SK-N-SH treated with all-trans-retinoic acid at 6 μM for 48 hours (cell line): Measurements from ENCODE around the gene ATP8B3.

ENCODE experiments used
- BACH2 ChIP-seq: fragments of 250-450 bp; sonication (Bioruptor Pico); IDR thresholded peaks from 2 replicates; pipeline ENCODE4 v1.9.0; 2021; ENCODE audit warnings: mild to moderate bottlenecking, borderline replicate concordance
- CREB5 ChIP-seq: fragments of 250-450 bp; sonication (Bioruptor Pico); IDR thresholded peaks from 2 replicates; pipeline ENCODE4 v1.5.1; 2020; ENCODE audit warnings: low read depth, mild to moderate bottlenecking, moderate library complexity
- CSDC2 ChIP-seq: fragments of 250-450 bp; sonication (Bioruptor Pico); IDR thresholded peaks from 2 replicates; pipeline ENCODE4 v1.5.0; 2020; ENCODE audit warnings: mild to moderate bottlenecking, moderate library complexity
- OSR1 ChIP-seq: fragments of 250-450 bp; sonication (Bioruptor Pico); IDR thresholded peaks from 2 replicates; pipeline ENCODE4 v1.8.0; 2022; ENCODE audit warnings: moderate library complexity, mild to moderate bottlenecking, inconsistent platforms
- SNAI2 ChIP-seq: fragments of 250-450 bp; sonication (Bioruptor Pico); IDR thresholded peaks from 2 replicates; pipeline ENCODE4 v1.5.0; 2020; ENCODE audit warnings: mild to moderate bottlenecking, moderate library complexity
- TCF4 ChIP-seq: fragments of 250-450 bp; sonication (Bioruptor Pico); IDR thresholded peaks from 2 replicates; pipeline ENCODE4 v1.8.0; 2021; ENCODE audit warnings: mild to moderate bottlenecking, moderate library complexity, borderline replicate concordance
- TOX ChIP-seq: fragments of 250-450 bp; sonication (Bioruptor Pico); IDR thresholded peaks from 2 replicates; pipeline ENCODE4 v1.8.0; 2021; ENCODE audit warnings: mild to moderate bottlenecking, moderate library complexity, borderline replicate concordance
- ZC3H10 ChIP-seq: fragments of 250-450 bp; sonication (Bioruptor Pico); IDR thresholded peaks from 2 replicates; pipeline ENCODE4 v1.5.1; 2021; ENCODE audit warnings: mild to moderate bottlenecking, moderate library complexity
- ZFP3 ChIP-seq: fragments of 250-450 bp; sonication (Bioruptor Pico); IDR thresholded peaks from 2 replicates; pipeline ENCODE4 v1.5.0; 2020; ENCODE audit warnings: mild to moderate bottlenecking, moderate library complexity
- ZFP30 ChIP-seq: fragments of 450-650 bp; formaldehyde crosslinking; IDR thresholded peaks from 2 replicates; pipeline ENCODE4 v1.5.0; 2022; ENCODE audit warnings: mild to moderate bottlenecking, moderate library complexity
- ZNF565 ChIP-seq: fragments of 450-650 bp; formaldehyde crosslinking; conservative IDR thresholded peaks from 2 replicates; pipeline ENCODE4 v1.5.0; 2020; ENCODE audit warnings: low read depth, mild to moderate bottlenecking, moderate library complexity

GRCh38 chr19:1829958-1830357 is 17.9 kb upstream of the ATP8B3 start:
- no peak for TF ChIP-seq ZC3H10 (CRISPR knock-in tag)
- no peak for TF ChIP-seq CSDC2 (CRISPR knock-in tag)
- TF ChIP-seq BACH2 (CRISPR knock-in tag): no peak
- no peak for TF ChIP-seq TCF4 (CRISPR knock-in tag)
- TF ChIP-seq ZFP30 (CRISPR knock-in tag): no peak
- no peak for TF ChIP-seq SNAI2 (CRISPR knock-in tag)
- TF ChIP-seq ZNF565 (CRISPR knock-in tag): no peak
- TF ChIP-seq ZFP3 (CRISPR knock-in tag): no peak
- no peak for TF ChIP-seq OSR1 (CRISPR knock-in tag)
- no peak for TF ChIP-seq TOX (CRISPR knock-in tag)
- TF ChIP-seq CREB5 (CRISPR knock-in tag): no peak
